Panc1 (cell line): ENCODE results near the gene ALG9. TPM values are rescaled to one million over a fixed set of nuclear protein-coding genes. Genes with fewer than 3 reads are reported as not detected.

Experiments
- ATAC-seq: fragments of 200-7000 bp; cut with Tn5 transposase; 2 replicates; pipeline ENCODE4 v1.9.1; 2020; ENCODE audit warnings: mild to moderate bottlenecking, moderate library complexity
- BruUV-seq: library from RNA; stranded (reverse); fragments of 400-500 nt; replicated peaks from 2 replicates; lab custom pipeline; 2021; lab: Mats Ljungman, UMichigan
- CTCF ChIA-PET: fragments of 300-600 bp; sonication (Branson Sonifier 250); formaldehyde crosslinking; loops from one replicate; lab custom pipeline; 2022; ENCODE audit warnings: antibody characterized with exemption; lab: Charles Lee
- POLR2A ChIA-PET: fragments of 300-600 bp; sonication (Branson Sonifier 250); formaldehyde crosslinking; loops from one replicate; lab custom pipeline; 2022; ENCODE audit warnings: antibody characterized with exemption; lab: Charles Lee
- DNase-seq: peaks from one replicate; pipeline ENCODE4 v3.0.0-alpha.2; 2010; ENCODE audit warnings: low read depth, low spot score
- H3K27ac ChIP-seq: 2 replicates; pipeline ENCODE4 v1.5.1; 2011; ENCODE audit warnings: mild to moderate bottlenecking, low read length, inconsistent platforms
- H3K27me3 ChIP-seq: fragments of 200-500 bp; sonication (Bioruptor generic); 2 replicates; pipeline ENCODE4 v1.6.0; 2014; ENCODE audit warnings: low read length, inconsistent platforms; ENCODE audit not compliant: control insufficient read depth, insufficient read depth
- H3K36me3 ChIP-seq: fragments of 200-500 bp; sonication (Bioruptor generic); 2 replicates; pipeline ENCODE4 v1.5.1; 2014; ENCODE audit warnings: inconsistent platforms, mild to moderate bottlenecking, low read length, moderate library complexity; ENCODE audit not compliant: control insufficient read depth, insufficient read depth
- H3K4me1 ChIP-seq: 2 replicates; pipeline ENCODE4 v1.5.1; 2011; ENCODE audit warnings: inconsistent platforms, mild to moderate bottlenecking, low read length, moderate library complexity; ENCODE audit not compliant: control insufficient read depth, insufficient read depth
- H3K4me3 ChIP-seq, 2 experiments: 2 replicates each; pipeline ENCODE4 v1.5.1; 2011 to 2012; ENCODE audit warnings: low read depth in 2 of 2, low read length in 2 of 2, mild to moderate bottlenecking in 2 of 2, inconsistent platforms in 1 of 2, moderate library complexity in 1 of 2
- H3K9me3 ChIP-seq: fragments of 200-500 bp; sonication (Bioruptor generic); 2 replicates; pipeline ENCODE4 v1.5.1; 2014; ENCODE audit warnings: low read depth, mild to moderate bottlenecking, inconsistent platforms, low read length, moderate library complexity; ENCODE audit not compliant: control insufficient read depth, insufficient read depth
- CTCF ChIP-seq: fragments of 450-650 bp; IDR thresholded peaks from 2 replicates; pipeline ENCODE4 v1.5.1; 2017; ENCODE audit warnings: mild to moderate bottlenecking
- POLR2AphosphoS5 ChIP-seq: IDR thresholded peaks from 2 replicates; pipeline ENCODE4 v1.6.1; 2012; ENCODE audit warnings: mild to moderate bottlenecking, low read depth, low read length, moderate library complexity
- REST ChIP-seq, 2 experiments: IDR thresholded peaks; 2 replicates each; pipeline ENCODE4 v1.6.1; 2011 to 2012; ENCODE audit warnings: low read depth in 2 of 2, control low read depth in 1 of 2, low read length in 1 of 2, mild to moderate bottlenecking in 1 of 2, moderate library complexity in 1 of 2; ENCODE audit not compliant: insufficient read depth in 1 of 2
- SIN3A ChIP-seq: IDR thresholded peaks from 2 replicates; pipeline ENCODE4 v1.6.1; 2012; ENCODE audit warnings: low read depth, mild to moderate bottlenecking, low read length, moderate library complexity, borderline replicate concordance; ENCODE audit not compliant: insufficient read depth
- TCF7L2 ChIP-seq: IDR thresholded peaks from 2 replicates; pipeline ENCODE4 v1.6.1; 2011; ENCODE audit warnings: mild to moderate bottlenecking, low read depth, low read length, inconsistent platforms
- in situ Hi-C: cut with HindIII; loops from 2 replicates; pipeline ENCODE4 v1.10.0; 2016; ENCODE audit warnings: low sequenced_read_pairs, low pct_unique_long_range_greater_than_20kb
- intact Hi-C: fragments of 100-400 bp; cut with micrococcal nuclease; formaldehyde crosslinking; loops from one replicate; pipeline ENCODE4 v1.10.0; 2022; ENCODE audit not compliant: unreplicated experiment
- total RNA-seq: library from RNA; stranded (reverse); gene quantifications from one replicate; pipeline ENCODE4 v1.2.1, GENCODE V29; 2021; ENCODE audit not compliant: unreplicated experiment

The ALG9 gene
- total RNA-seq, 1 experiment from 2014 or later, result 27.1 TPM

GRCh38 chr11:111823629-111824028 is 47.8 kb downstream of the ALG9 start:
- intact Hi-C loops, result no loop called here
- ATAC-seq, result no peak

GRCh38 chr11:111823131-111823530 is 48.2 kb downstream of the ALG9 start:
- CTCF ChIA-PET, result no interaction called here
- H3K9me3 ChIP-seq, result no peaks in the 10 kb centered on the region

More at GRCh38 chr11:111823629-111824028, 47.8 kb downstream of the ALG9 start:
- no peaks in the 10 kb centered on the region for H3K27me3 ChIP-seq
- TF ChIP-seq CTCF, result no peak
- TF ChIP-seq REST (IDR thresholded peaks at IDR 0.05; ENCODE audit: insufficient read depth in 1 of 2, low read depth in 2 of 2, low read length in 1 of 2), result no peak
- POLR2A ChIA-PET, result no interaction called here
- no peaks in the 10 kb centered on the region for H3K36me3 ChIP-seq
- no peak for DNase-seq
- H3K4me1 ChIP-seq, result no peaks in the 10 kb centered on the region
- H3K9me3 ChIP-seq, result no peaks in the 10 kb centered on the region
- H3K27ac ChIP-seq, result no peak overlapping the region
- in situ Hi-C loops, result no loop called here
- BruUV-seq, result no TSS peak
- no peak overlapping the region for H3K4me3 ChIP-seq
- CTCF ChIA-PET, result no interaction called here

GRCh38 chr11:111819829-111820237 is 51.5 kb downstream of the ALG9 start:
- H3K9me3 ChIP-seq, result no peaks in the 10 kb centered on the region
- TF ChIP-seq CTCF, result no peak
- no peak for TF ChIP-seq REST (IDR thresholded peaks at IDR 0.05; ENCODE audit: insufficient read depth in 1 of 2, low read depth in 2 of 2, low read length in 1 of 2)
- TF ChIP-seq POLR2AphosphoS5, result no peak
- TF ChIP-seq SIN3A, result no peak
- no peak for TF ChIP-seq TCF7L2
- H3K27me3 ChIP-seq, result no peaks in the 10 kb centered on the region
- no peaks in the 10 kb centered on the region for H3K36me3 ChIP-seq
- intact Hi-C loops (no loop called here), in situ Hi-C loops (no loop called here)
- CTCF ChIA-PET, result no interaction called here
- no TSS peak for BruUV-seq
- no peak overlapping the region for H3K27ac ChIP-seq
- H3K4me3 ChIP-seq, result no peak overlapping the region
- ATAC-seq, result no peak
- POLR2A ChIA-PET, result no interaction called here
- DNase-seq, result no peak
- H3K4me1 ChIP-seq, result no peaks in the 10 kb centered on the region

More at GRCh38 chr11:111823131-111823530, 48.2 kb downstream of the ALG9 start:
- no peaks in the 10 kb centered on the region for H3K4me1 ChIP-seq
- BruUV-seq, result no TSS peak
- no peak for TF ChIP-seq SIN3A
- no peak for TF ChIP-seq POLR2AphosphoS5
- in situ Hi-C loops, result no loop called here
- H3K27me3 ChIP-seq, result no peaks in the 10 kb centered on the region
- no peaks in the 10 kb centered on the region for H3K36me3 ChIP-seq
- ATAC-seq, result no peak
- intact Hi-C loops, result no loop called here
- no peak overlapping the region for H3K4me3 ChIP-seq
- no peak for DNase-seq
- H3K27ac ChIP-seq, result no peak overlapping the region
- POLR2A ChIA-PET, result no interaction called here
